Measurements from ENCODE around the gene RUBCN. TPM values are rescaled to one million over a fixed set of nuclear protein-coding genes. Genes with fewer than 3 reads are reported as not detected.

The RUBCN gene
- total RNA-seq, 4 donors from 2014 or later: 8.2 to 36.4 (median 13.9) TPM

DNA sequence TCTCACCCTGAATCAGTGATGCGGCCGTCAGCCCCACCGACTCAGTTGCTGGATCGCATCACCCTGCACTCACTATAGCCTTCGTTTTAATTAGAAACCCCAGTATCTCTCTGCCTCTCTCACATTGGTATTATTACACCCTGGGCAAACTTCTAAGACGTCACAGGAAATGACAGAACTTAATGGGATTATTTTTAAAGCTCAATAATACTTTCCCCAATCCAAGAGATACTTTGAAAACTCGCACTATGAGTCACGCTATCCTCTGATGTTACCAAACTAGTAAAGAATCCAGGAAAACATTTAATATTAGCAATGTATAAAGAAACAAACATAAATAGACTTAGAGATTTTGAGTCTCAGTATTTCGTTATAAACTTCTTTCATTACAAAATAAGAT is 36.6 kb downstream of the RUBCN start:
- intact Hi-C loops (cut with DNase I; ENCODE audit: low total_unique reads): no loop called here
- TF ChIP-seq, protein P1, sequence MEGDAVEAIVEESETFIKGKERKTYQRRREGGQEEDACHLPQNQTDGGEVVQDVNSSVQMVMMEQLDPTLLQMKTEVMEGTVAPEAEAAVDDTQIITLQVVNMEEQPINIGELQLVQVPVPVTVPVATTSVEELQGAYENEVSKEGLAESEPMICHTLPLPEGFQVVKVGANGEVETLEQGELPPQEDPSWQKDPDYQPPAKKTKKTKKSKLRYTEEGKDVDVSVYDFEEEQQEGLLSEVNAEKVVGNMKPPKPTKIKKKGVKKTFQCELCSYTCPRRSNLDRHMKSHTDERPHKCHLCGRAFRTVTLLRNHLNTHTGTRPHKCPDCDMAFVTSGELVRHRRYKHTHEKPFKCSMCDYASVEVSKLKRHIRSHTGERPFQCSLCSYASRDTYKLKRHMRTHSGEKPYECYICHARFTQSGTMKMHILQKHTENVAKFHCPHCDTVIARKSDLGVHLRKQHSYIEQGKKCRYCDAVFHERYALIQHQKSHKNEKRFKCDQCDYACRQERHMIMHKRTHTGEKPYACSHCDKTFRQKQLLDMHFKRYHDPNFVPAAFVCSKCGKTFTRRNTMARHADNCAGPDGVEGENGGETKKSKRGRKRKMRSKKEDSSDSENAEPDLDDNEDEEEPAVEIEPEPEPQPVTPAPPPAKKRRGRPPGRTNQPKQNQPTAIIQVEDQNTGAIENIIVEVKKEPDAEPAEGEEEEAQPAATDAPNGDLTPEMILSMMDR (IDR thresholded peaks at IDR 0.05): no peak
- TF ChIP-seq POLR2A (IDR thresholded peaks at IDR 0.05): no peak
- H3K4me3 ChIP-seq: no peak overlapping the region
- H3K27ac ChIP-seq: no peak overlapping the region
- no peak for DNase-seq
- H3K9me3 ChIP-seq: no peaks in the 10 kb centered on the region
- H3K4me1 ChIP-seq: no peaks in the 10 kb centered on the region
- no peaks in the 10 kb centered on the region for H3K36me3 ChIP-seq
- H3K27me3 ChIP-seq: no peaks in the 10 kb centered on the region

DNA sequence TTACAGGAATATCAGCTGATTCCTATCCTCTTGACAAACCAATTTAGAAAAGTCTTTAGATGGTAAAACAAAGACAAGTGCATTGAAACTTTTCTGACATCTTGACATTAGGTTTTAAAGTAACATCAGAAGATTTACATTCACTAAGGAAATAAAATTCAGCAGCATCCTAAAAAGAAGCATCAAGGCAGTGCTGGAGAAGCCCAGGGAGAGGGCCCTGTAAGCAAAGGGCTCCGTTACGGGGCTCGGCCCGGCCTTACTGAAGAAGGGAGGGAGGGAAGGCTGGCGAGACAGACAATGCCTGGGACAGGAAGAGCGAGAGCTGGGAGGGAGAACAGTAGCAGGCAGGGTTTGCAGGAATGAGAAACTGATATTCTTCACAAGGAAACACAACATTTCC is 39.3 kb downstream of the RUBCN start:
- no peak for DNase-seq
- Histone ChIP-seq H3K4me1 (no peaks in the 10 kb centered on the region), H3K27me3 (no peaks in the 10 kb centered on the region), H3K36me3 (no peaks in the 10 kb centered on the region), H3K9me3 (no peaks in the 10 kb centered on the region), H3K27ac (no peak overlapping the region), H3K4me3 (no peak overlapping the region)
- TF ChIP-seq POLR2A (IDR thresholded peaks at IDR 0.05): no peak
- TF ChIP-seq, protein P1 (IDR thresholded peaks at IDR 0.05): no peak
- intact Hi-C loops (cut with DNase I; ENCODE audit: low total_unique reads): no loop called here

DNA sequence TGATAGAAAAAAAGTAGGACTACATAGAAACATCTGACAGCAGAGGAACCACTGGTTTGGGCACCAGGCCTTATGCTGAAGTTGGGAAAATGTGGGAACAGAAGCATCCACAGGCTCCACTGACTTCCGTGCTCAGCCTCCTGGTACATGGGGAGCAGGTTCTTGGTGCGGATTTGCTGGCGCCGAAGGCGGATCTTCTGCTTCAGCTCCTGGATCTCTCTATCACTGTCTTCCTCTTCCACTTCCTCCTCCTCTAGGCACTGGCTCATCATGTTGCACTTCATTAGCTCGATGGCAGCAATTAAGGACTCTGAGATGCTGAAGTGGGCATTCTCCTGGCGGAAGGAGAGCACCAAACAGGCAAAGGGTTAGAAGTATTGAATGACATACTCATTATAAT is 42.5 kb downstream of the RUBCN start:
- no peak for TF ChIP-seq POLR2A (IDR thresholded peaks at IDR 0.05)
- TF ChIP-seq, protein P1 (IDR thresholded peaks at IDR 0.05): no peak
- H3K4me3 ChIP-seq: no peak overlapping the region
- H3K36me3 ChIP-seq: no peaks in the 10 kb centered on the region
- DNase-seq: no peak
- intact Hi-C loops (cut with DNase I; ENCODE audit: low total_unique reads): no loop called here
- no peaks in the 10 kb centered on the region for H3K9me3 ChIP-seq
- H3K27me3 ChIP-seq: no peaks in the 10 kb centered on the region
- no peaks in the 10 kb centered on the region for H3K4me1 ChIP-seq
- no peak overlapping the region for H3K27ac ChIP-seq

DNA sequence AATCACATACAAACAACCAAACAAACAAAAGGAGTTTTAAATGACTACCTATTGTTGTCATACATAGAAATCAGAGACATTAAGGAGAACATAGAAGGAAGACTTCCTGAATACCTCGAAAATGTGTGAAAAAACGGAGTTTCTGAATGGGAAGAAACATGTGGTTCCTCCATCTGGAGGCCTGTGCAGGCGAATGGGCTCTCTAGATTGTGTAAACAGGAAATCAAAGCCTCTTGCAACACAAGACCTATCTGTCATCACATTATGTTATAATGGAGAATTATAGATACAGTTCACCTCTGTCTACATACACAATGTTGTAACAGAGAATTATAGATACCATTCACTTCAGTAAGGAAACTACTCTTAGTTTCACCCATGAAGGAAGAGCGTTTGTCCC is 44.1 kb downstream of the RUBCN start:
- no peak for DNase-seq
- intact Hi-C loops (cut with DNase I; ENCODE audit: low total_unique reads): no loop called here
- H3K4me3 ChIP-seq: no peak overlapping the region
- no peaks in the 10 kb centered on the region for H3K4me1 ChIP-seq
- H3K9me3 ChIP-seq: no peaks in the 10 kb centered on the region
- TF ChIP-seq POLR2A (IDR thresholded peaks at IDR 0.05): no peak
- TF ChIP-seq, protein P1 (IDR thresholded peaks at IDR 0.05): no peak
- H3K27me3 ChIP-seq: no peaks in the 10 kb centered on the region
- H3K36me3 ChIP-seq: no peaks in the 10 kb centered on the region
- H3K27ac ChIP-seq: no peak overlapping the region

DNA sequence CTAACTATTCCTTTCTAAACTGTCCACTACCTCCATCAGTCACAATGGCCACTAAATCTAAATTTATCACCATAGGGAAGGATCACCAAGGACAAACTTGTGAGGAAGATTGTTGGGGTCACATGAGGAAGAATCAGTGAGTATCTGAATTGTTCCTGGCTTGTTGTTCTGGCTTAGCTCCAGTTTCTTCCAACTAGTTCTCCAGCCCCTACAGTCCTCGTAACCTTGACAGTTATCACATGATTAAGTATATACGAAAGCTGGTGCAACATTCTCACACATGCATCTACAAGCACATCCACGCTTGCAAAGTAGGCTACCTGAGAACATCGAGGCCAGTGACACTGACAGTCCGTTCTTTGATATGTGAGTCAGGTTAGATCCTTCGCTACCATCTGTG is 46.0 kb downstream of the RUBCN start:
- no peak overlapping the region for H3K27ac ChIP-seq
- no peaks in the 10 kb centered on the region for H3K27me3 ChIP-seq
- DNase-seq: no peak
- TF ChIP-seq, protein P1 (IDR thresholded peaks at IDR 0.05): no peak
- TF ChIP-seq POLR2A (IDR thresholded peaks at IDR 0.05): no peak
- intact Hi-C loops (cut with DNase I; ENCODE audit: low total_unique reads): no loop called here
- no peaks in the 10 kb centered on the region for H3K36me3 ChIP-seq
- no peak overlapping the region for H3K4me3 ChIP-seq
- H3K9me3 ChIP-seq: no peaks in the 10 kb centered on the region
- no peaks in the 10 kb centered on the region for H3K4me1 ChIP-seq
